SJSA1 (cell line): ENCODE data around the gene ALDH8A1. TPM values are rescaled to one million over a fixed set of nuclear protein-coding genes. Genes with fewer than 3 reads are reported as not detected.

Experiments
- total RNA-seq: library from RNA; depleted of rRNA; stranded (reverse); fragments of >200 nt; shearing (Covaris generic); gene quantifications from 2 replicates; pipeline ENCODE4 v1.2.3, GENCODE V29; 2014; rRNA removed

Gene ALDH8A1
- total RNA-seq, 1 experiment from 2014 or later = not detected

Other genes starting within 250 kb of the ALDH8A1 start
- 154 and 176 TPM in 2 replicates for gene HBS1L, start 104.7 kb upstream of the ALDH8A1 start, total RNA-seq
- gene MYB, start 231.2 kb upstream of the ALDH8A1 start, total RNA-seq = 0.16 TPM in 1 of 2 replicates, not detected in the other